Stimulated activated CD8-positive, alpha-beta memory T cell treated with anti-CD3 and anti-CD28 coated beads, Interleukin-12 subunit alpha, Interleukin-12 subunit beta, amount 100 ng/mL, for 4 hours (primary cell): ENCODE data around the gene PRPF38B.
"Not testable (repeated sequence)": the region's sequence is repeated elsewhere in the genome, so short reads cannot be mapped to it uniquely, and the experiment has no call there.

Source experiments
- DNase-seq: peaks from one replicate; pipeline ENCODE4 v3.0.0-alpha.2; 2020; ENCODE audit warnings: low read depth

PRPF38B gene

GRCh38 chr1:108691942-108692723 lies at the start of gene PRPF38B:
Gene PRPF38B (plus strand): TSS chr1:108692310. CDS start chr1:108692592, 282 bp downstream.
- DNase-seq = peak; percentile 87

GRCh38 chr1:108643492-108644335 lies 48.4 kb upstream of the PRPF38B start:
- DNase-seq = no peak

GRCh38 chr1:108644984-108645383 lies 47.1 kb upstream of the PRPF38B start:
- DNase-seq = no peak

GRCh38 chr1:108645564-108646184 lies 46.4 kb upstream of the PRPF38B start:
- no peak for DNase-seq

GRCh38 chr1:108646265-108646647 lies 45.9 kb upstream of the PRPF38B start:
- no peak for DNase-seq

GRCh38 chr1:108646648-108647269 lies 45.4 kb upstream of the PRPF38B start:
- DNase-seq = peak; percentile 56

GRCh38 chr1:108653431-108654105 lies 38.5 kb upstream of the PRPF38B start:
- DNase-seq = no peak

- DNase-seq = no peak
These were observed 34.6 kb upstream of the PRPF38B start for GRCh38 chr1:108657356-108658080.

GRCh38 chr1:108661030-108661609 lies 31.0 kb upstream of the PRPF38B start, which contains the start of gene HENMT1:
Gene HENMT1 (minus strand): TSS chr1:108661093. CDS start chr1:108659884, 1,209 bp downstream.
- DNase-seq = peak; percentile 67

GRCh38 chr1:108663074-108663473 lies 29.0 kb upstream of the PRPF38B start:
- DNase-seq = no peak

GRCh38 chr1:108664481-108664880 lies 27.6 kb upstream of the PRPF38B start:
- DNase-seq = no peak

- DNase-seq = no peak
These were observed 27.0 kb upstream of the PRPF38B start for GRCh38 chr1:108665067-108665466.

- DNase-seq = no peak
These were observed 26.3 kb upstream of the PRPF38B start for GRCh38 chr1:108665771-108666170.

GRCh38 chr1:108667422-108667821 lies 24.7 kb upstream of the PRPF38B start:
- not testable (repeated sequence) for DNase-seq

- DNase-seq = no peak
These were observed 23.3 kb upstream of the PRPF38B start for GRCh38 chr1:108668777-108669176.

- no peak for DNase-seq
These were observed 22.4 kb upstream of the PRPF38B start for GRCh38 chr1:108669679-108670078.

GRCh38 chr1:108670131-108670773 lies 21.9 kb upstream of the PRPF38B start:
- no peak for DNase-seq

- DNase-seq = no peak
These were observed 21.0 kb upstream of the PRPF38B start for GRCh38 chr1:108671143-108671542.

- no peak for DNase-seq
These were observed 13.4 kb upstream of the PRPF38B start for GRCh38 chr1:108678706-108679105.
